ENCODE measurements around the gene PHLDA3.
A peak's percentile ranks its signal among the peaks of the same experiment; 100 is the strongest.

Gene PHLDA3

GRCh38 chr1:201468844-201469644 is at the start of gene PHLDA3 (continued):
- TF ChIP-seq ZNF704 (tag by site-specific recombination; IDR thresholded peaks at IDR 0.05): no peak
- TF ChIP-seq ZNF473 (tag by site-specific recombination; IDR thresholded peaks at IDR 0.05): no peak
- no peak for TF ChIP-seq ZNF843 (tag by site-specific recombination; IDR thresholded peaks at IDR 0.05)
- peak; percentile 97 for TF ChIP-seq ZNF561 (tag by site-specific recombination; IDR thresholded peaks at IDR 0.05; ENCODE audit: borderline replicate concordance)
- TF ChIP-seq ZNF311 (tag by site-specific recombination; IDR thresholded peaks at IDR 0.05; ENCODE audit: borderline replicate concordance): no peak
- TF ChIP-seq ZNF112 (tag by site-specific recombination; IDR thresholded peaks at IDR 0.05): no peak
- TF ChIP-seq CTCF (tag by site-specific recombination; IDR thresholded peaks at IDR 0.05): no peak
- TF ChIP-seq ZNF555 (tag by site-specific recombination; conservative IDR thresholded peaks at IDR 0.05): no peak
- TF ChIP-seq ZNF449 (tag by site-specific recombination; IDR thresholded peaks at IDR 0.05): peak; percentile 90
- TF ChIP-seq ZNF660 (tag by site-specific recombination; IDR thresholded peaks at IDR 0.05): peak; percentile 97
- TF ChIP-seq BCL6B (tag by site-specific recombination; IDR thresholded peaks at IDR 0.05): no peak
- TF ChIP-seq KLF10 (tag by site-specific recombination; IDR thresholded peaks at IDR 0.05): peak; percentile 91
- peak; percentile 18; the same call in 1 of the 2 replicates for TF ChIP-seq ZNF629 (tag by site-specific recombination; IDR thresholded peaks at IDR 0.05)
- no peak for TF ChIP-seq ZNF37A (tag by site-specific recombination; IDR thresholded peaks at IDR 0.05)
- TF ChIP-seq ZNF558 (tag by site-specific recombination; IDR thresholded peaks at IDR 0.05): no peak
- TF ChIP-seq ZNF530 (tag by site-specific recombination; IDR thresholded peaks at IDR 0.05; ENCODE audit: low read depth): no peak
- no peak for TF ChIP-seq ZNF157 (tag by site-specific recombination; IDR thresholded peaks at IDR 0.05)
- TF ChIP-seq REST (tag by site-specific recombination; IDR thresholded peaks at IDR 0.05): no peak
- no peak; the same call in 1 of the 2 replicates for TF ChIP-seq ZNF76 (tag by site-specific recombination; IDR thresholded peaks at IDR 0.05; ENCODE audit: borderline replicate concordance, low read depth)
- 0 out of 2 replicates have a peak, but pooled peaks have one; percentile 19 for TF ChIP-seq ZNF501 (tag by site-specific recombination; IDR thresholded peaks at IDR 0.05)
- no peak for TF ChIP-seq ZBTB7A (tag by site-specific recombination; IDR thresholded peaks at IDR 0.05; ENCODE audit: low read depth)
- TF ChIP-seq ZNF175 (tag by site-specific recombination; IDR thresholded peaks at IDR 0.05): no peak
- TF ChIP-seq AEBP2 (tag by site-specific recombination; IDR thresholded peaks at IDR 0.05; ENCODE audit: borderline replicate concordance): no peak
- no peak for TF ChIP-seq ZNF280D (tag by site-specific recombination; IDR thresholded peaks at IDR 0.05)
- TF ChIP-seq SCRT1 (tag by site-specific recombination; IDR thresholded peaks at IDR 0.05; ENCODE audit: borderline replicate concordance): peak; percentile 94
